22Rv1 (cell line): ENCODE data around the gene FAM24B.

Experiments used
- H3K27ac ChIP-seq: fragments of 450-650 bp; 2 replicates; pipeline ENCODE4 v1.5.1; 2017
- CTCF ChIP-seq: fragments of 450-650 bp; IDR thresholded peaks from 2 replicates; pipeline ENCODE4 v1.5.1; 2017; ENCODE audit warnings: mild to moderate bottlenecking
- ZFX ChIP-seq: fragments of 450-650 bp; IDR thresholded peaks from 2 replicates; pipeline ENCODE4 v1.6.1; 2017; ENCODE audit warnings: antibody characterized with exemption, borderline replicate concordance

The FAM24B gene

GRCh38 chr10:122830965-122831353, 48.4 kb downstream of the FAM24B start:
- no peak for TF ChIP-seq ZFX
- no peak for TF ChIP-seq CTCF

DNA sequence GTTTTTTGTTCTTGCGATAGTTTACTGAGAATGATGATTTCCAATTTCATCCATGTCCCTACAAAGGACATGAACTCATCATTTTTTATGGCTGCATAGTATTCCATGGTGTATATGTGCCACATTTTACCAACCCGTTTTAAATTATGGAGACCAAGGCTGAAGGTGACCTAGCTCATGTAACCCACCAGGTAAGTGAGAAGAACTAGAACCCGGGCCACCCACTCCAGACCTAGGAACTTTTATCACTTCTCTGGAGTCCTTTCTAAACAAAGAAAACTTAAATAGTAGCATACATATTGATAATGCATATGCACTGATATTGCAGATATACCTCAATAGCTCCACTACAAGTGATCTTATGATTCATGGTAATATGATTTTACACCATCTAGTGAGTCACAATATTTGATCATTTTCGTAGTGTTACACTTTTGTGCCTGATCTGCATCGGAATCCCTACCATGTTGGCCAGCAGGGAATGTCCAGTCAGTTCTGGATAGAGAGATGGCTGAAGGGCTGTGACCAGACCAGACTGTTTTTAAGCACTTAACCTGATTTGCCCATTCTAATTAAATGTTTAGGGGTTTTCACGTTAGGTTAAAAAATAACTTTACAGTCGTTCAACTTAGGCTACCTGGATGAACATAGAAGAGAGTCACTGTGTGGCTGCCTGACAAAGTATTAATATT, 49.0 kb downstream of the FAM24B start:
- TF ChIP-seq ZFX (no peak), CTCF (no peak)
- H3K27ac ChIP-seq: no peak overlapping the region

More at GRCh38 chr10:122830965-122831353, 48.4 kb downstream of the FAM24B start:
- H3K27ac ChIP-seq: no peak overlapping the region

- TF ChIP-seq CTCF (no peak), ZFX (no peak)
- H3K27ac ChIP-seq: no peak overlapping the region
Measured at GRCh38 chr10:122829454-122829853, 49.9 kb downstream of the FAM24B start.

DNA sequence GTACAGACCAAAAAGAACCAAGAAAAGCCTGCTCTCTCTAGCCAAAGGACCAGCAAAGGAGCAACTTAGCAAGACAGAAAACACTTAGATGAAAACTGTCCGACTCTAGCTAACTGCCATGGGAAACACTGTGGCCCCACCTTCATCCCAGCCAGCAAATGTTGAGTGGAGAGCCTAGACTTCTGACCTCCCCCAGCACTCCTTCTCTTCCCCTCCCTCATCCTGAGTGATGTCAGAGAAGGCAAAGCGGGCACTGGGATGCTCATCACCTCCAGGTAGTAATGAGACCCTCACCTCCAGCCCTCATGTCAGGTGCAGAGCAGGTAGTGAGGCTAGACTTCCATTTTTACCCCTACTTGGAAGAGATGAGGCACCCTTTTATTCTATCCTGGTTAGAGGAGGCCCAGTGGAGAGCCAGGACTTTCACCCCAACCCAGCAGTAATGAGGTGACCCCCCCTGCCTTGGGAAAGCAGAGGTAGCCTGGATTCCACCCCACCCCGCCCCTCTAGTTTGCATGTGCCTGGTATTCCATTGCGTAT, 50.6 kb downstream of the FAM24B start:
- TF ChIP-seq CTCF (no peak), ZFX (no peak)
- H3K27ac ChIP-seq: no peak overlapping the region

DNA sequence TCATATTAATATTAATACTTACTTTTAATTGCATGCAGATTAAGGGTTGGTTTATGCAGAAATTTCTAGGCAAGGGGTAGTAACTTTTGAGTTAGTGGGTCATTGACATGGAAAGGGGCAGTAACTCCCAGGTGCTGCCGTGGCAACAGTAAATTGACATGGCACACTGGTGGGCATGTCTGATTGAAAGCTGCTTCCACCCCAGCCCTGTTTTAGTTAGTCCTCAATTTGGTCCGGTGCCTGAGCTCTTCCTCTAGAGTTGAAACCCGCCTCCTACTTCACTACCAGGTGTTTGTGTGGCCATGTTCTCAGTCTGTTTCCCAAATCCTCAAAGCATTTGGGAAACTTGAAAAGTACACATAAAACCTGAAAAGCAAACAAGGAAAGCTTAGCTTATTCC, 52.1 kb downstream of the FAM24B start:
- TF ChIP-seq CTCF: no peak
- no peak for TF ChIP-seq ZFX
- no peak overlapping the region for H3K27ac ChIP-seq

GRCh38 chr10:122822973-122823690, 56.2 kb downstream of the FAM24B start:
- H3K27ac ChIP-seq: no peak overlapping the region
- TF ChIP-seq ZFX (no peak), CTCF (no peak)

- H3K27ac ChIP-seq: no peak overlapping the region
- TF ChIP-seq ZFX (no peak), CTCF (no peak)
Measured at GRCh38 chr10:122821808-122822207, 57.6 kb downstream of the FAM24B start.
